GM21360 (cell line): ENCODE data around the gene FAM8A1.
A peak's percentile ranks its signal among the peaks of the same experiment; 100 is the strongest.
"Not testable (repeated sequence)": the region's sequence is repeated elsewhere in the genome, so short reads cannot be mapped to it uniquely, and the experiment has no call there.

Experiments used
- ATAC-seq: cut with Tn5 transposase; IDR thresholded peaks from one replicate; pipeline ENCODE4 v1.9.1; 2021; ENCODE audit warnings: mild to moderate bottlenecking, moderate library complexity; ENCODE audit not compliant: unreplicated experiment

The FAM8A1 gene

DNA sequence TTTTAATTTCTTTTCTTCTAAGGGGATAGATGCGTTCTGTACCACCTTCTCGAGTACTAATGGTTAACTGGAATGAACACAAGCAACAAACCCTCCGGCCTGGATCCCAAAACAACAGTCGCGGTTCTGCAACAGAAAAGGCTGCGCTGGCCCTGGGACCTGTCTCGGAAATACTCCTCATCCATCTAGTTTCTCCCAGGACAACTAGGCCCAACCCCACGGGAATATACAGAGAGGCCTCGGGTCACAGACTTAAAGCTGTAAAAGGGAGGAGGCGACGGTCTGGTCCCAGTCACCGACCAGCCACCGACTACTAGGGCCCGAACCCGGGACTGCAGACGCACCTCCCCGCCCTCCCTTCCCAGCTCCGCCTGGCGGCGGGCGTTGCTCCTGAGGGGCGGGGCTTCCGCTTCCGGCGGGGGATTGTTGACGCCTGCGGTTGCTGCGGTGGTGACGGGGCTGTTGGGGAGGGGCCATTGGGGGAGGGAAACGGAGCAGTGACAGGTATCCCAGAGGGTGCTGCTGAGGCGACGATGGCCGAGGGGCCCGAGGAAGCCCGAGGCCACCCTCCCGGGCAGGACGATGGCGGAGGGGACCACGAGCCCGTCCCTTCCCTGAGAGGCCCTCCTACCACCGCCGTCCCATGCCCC, at the start of gene FAM8A1:
TSS of gene FAM8A1 (plus strand) at position 426 of the 650 bp plus-strand sequence. CDS start at position 534, 108 bp downstream.
- ATAC-seq = peak; percentile 81

DNA sequence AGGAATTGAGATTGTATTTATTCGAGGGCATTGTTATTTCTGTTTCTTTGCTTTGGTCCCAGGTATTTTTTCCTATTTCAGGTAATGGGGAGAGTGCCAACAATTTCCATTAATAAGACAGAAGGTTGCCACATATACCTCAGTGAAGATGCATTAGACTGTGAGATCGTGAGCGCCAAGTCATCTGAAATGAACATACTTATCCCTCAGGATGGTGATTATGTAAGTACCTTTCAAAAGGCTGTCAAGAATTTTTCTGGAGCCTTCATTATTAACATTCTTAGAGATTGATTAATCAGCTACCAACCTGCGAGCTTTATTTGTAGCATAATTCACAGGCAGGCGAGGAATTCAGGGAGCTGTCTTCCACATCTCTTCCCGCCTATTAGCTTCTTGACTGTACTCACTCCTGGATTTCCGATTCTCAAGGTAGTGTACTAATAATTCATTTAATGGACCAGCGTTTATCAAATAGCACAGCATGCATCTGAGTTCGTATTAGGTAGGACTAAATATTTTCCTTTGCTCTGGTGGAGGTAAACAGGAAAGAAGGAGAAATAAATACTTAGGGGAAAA, 48.6 kb upstream of the FAM8A1 start:
- ATAC-seq = no peak

- no peak for ATAC-seq
These were observed 47.2 kb upstream of the FAM8A1 start for GRCh38 chr6:17552861-17553260.

DNA sequence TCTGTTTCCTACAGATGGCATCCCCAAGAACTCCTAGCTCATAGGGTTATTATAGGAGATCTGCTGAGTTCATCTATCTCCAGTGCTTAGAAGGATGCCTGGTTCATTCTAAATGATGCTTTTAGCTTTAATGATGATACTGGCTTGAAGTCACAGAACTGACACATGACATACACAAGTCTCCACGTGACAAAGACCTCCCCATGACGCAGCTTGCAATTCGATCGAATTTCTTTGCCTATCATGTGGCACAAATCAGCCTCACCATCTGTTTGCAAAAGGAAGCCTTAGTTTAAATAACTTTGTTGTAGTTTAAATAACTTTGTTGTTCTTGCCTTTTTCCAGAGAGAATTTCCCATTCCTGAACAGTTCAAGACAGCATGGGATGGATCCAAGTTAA, 44.1 kb upstream of the FAM8A1 start:
- ATAC-seq = no peak

DNA sequence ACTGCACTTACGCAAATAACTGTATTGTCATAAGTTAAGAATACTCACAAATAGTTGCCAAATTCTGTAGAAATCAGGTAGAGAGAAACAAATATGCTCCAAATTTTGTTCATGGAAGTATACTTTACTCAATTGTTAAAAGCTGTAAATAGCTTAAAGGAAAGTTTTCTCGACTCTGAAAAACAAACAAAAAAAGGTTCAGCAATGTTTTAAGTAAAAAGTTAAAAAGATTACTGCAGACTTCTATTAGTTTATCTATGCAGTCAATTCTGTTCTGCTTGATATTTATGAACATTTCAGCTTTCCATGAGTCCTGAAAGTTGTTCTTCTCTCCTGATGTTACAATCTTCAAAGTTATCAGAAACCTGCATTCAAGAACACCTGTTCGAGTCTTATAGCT, 37.5 kb upstream of the FAM8A1 start:
- no peak for ATAC-seq

GRCh38 chr6:17565399-17565798, 34.7 kb upstream of the FAM8A1 start:
- ATAC-seq = no peak

- ATAC-seq = no peak
These were observed 25.1 kb upstream of the FAM8A1 start for GRCh38 chr6:17574866-17575560.

GRCh38 chr6:17577059-17577458, 23.0 kb upstream of the FAM8A1 start:
- no peak for ATAC-seq

DNA sequence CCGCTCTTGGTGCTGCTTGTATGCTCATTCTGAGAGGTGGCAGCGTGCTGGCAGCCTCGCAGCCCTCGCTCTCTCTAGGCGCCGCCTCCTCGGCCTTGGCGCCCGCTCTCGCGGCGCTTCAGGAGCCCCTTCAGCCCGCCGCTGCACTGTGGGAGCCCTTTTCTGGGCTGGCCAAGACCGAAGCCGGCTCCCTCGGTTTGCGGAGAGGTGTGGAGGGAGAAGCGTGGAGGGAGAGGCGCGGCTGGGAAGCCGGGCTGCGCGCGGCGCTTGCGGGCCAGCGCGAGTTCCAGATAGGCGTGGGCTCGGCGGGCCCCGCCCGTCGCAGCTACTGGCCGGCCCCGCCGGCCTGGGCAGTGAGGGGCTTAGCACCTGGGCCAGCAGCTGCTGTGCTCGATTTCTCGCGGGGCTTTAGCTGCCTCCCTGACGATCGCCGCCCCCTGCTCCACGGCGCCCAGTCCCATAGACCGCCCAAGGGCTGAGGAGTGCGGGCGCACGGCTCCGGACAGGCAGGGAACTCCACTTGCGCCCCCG, 19.5 kb upstream of the FAM8A1 start:
- peak; percentile 59 for ATAC-seq

GRCh38 chr6:17581282-17581681, 18.8 kb upstream of the FAM8A1 start:
- ATAC-seq = not testable (repeated sequence)

DNA sequence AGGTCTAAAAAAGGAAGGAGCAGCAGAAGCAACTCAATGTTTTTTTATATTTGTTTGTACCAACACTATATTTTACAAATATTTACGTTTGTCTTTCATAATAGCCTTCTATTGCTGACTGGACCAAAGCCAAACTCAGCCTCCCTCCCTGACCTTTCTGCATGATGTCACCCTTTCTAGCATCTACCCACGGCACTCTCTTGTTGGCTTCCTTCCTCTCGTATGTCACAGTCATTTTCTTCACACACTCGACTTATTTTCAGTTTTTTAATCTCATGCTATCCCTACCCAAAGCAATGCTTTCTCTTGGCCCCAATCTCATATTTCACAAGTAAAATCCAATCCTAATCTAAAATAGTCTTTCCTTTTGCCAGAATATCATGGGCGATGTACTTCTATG, 16.3 kb upstream of the FAM8A1 start:
- ATAC-seq = no peak

GRCh38 chr6:17584241-17584803, 15.8 kb upstream of the FAM8A1 start:
- ATAC-seq = peak; percentile 45

DNA sequence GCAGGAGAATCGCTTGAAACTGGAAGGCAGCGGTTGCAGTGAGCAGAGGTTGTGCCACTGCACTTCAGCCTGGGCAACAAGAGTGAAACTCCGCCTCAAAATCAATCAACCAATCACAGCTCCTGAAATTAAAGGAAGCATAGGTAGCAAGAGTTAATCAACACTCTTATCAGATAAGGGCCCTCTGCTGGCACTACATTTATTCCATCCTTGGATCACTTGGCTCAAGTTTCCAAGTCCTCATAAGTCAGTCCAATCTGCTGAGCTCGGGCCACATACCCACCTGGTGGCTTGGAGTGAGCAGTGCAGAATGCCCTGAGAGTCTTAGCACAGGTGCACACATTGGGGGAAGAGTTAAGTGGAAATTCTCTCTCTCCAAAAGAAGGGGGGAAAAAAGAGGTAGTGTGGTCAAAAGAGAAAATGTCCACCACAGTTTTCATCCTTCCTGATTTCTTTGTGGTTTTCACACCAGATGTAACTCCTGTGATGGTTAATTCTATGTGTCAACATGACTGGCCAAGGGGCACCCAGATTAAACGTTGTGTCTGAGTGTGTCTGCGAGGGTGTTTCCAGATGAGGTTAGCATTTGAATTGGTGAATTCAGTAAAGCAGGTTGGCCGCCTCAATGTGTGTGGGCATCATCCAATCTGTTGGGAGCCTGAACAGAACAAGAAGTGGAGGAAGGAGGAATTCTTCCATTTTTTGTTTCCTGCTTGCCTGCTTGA, 14.2 kb upstream of the FAM8A1 start:
- no peak for ATAC-seq

DNA sequence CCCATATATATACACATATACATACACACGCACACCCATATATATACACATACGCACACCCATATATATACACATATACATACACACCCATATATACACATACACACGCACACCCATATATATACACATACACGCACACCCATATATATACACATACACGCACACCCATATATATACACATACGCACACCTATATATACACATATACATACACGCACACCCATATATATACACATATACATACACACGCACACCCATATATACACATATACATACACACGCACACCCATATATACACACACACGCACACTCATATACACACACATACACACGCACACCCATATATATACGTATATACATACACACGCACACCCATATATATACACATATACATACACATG, 13.5 kb upstream of the FAM8A1 start:
- ATAC-seq = not testable (repeated sequence)

- ATAC-seq = no peak
These were observed 12.1 kb upstream of the FAM8A1 start for GRCh38 chr6:17588011-17588410.

GRCh38 chr6:17589406-17590096, 10.6 kb upstream of the FAM8A1 start:
- peak; percentile 70 for ATAC-seq

DNA sequence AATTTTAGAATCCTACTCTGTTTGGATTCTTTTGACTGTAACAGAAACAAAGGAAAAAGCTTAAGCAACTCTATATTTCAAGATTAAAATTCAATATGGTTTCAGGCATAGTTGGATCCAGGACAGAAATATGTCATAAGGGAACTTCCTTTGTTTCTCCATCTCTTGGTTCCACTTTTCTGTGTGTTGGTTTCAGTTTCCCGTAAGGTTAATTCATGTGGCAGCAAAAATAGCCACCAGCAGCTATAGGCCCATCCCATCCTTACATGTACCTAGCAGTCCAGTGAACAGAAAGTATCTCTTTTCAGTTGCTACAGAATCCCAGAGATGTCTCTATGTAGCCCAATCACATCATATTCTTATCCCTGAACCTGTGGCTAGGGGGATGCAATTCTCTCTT, 8.8 kb upstream of the FAM8A1 start:
- no peak for ATAC-seq

DNA sequence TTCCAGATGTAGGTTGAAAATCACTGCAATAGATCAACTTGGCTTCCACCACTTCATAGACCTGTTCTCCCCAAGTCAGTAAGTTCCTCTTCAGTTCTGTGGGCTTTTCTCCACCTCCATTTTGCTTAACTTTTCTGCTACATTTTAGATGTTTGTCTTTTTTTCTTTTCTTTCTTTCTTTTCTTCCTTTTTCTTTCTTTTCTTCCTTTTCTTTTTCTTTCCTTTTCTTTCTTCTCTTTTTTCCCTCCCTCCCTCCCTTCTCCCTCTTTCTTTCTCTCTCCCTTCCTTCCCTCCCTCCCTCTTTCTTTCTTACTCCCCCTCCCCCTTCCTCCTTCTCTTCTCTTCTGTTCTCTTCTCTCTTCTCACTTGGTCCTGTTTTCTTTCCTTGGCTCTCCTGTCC, 6.9 kb upstream of the FAM8A1 start:
- no peak for ATAC-seq

- no peak for ATAC-seq
These were observed 4.0 kb upstream of the FAM8A1 start for GRCh38 chr6:17596085-17596484.
